ENCODE data around the gene MCEMP1. TPM values are rescaled to one million over a fixed set of nuclear protein-coding genes. Genes with fewer than 3 reads are reported as not detected.
"Not testable (repeated sequence)": the region's sequence is repeated elsewhere in the genome, so short reads cannot be mapped to it uniquely, and the experiment has no call there.

The MCEMP1 gene
- total RNA-seq, 2 experiments from 2014 or later: not detected

DNA sequence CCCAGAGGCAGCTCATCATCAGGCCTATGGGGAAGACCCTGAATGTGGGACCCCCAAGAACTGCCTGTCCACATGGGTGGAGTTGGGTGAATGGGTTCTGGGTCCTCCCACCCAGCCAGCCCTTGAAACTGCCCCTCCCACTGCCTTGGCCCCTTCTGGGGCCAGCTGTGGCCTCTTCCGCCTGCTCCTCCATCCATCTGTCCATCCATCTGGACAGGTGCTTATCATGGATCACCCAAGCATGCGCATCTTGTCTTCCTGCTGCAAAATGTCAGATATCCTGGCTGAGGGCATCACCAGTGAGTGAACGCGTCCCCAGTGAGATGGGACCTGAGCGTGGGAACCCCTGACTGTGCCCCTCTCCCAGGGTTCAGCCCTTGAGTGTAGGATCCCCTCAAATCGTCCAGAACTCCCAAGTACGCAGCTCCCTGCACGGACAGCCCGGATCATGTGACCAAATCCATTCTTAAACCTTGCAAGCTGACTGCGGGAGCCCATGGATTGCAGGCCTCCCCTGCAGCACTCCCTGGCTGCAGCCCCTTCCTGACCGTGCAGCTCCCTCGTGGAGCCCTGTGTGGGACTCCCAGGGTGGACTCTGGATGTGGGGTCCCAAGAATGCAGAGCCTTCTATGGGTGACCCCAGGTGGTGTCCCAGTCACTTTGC, 38.0 kb upstream of the MCEMP1 start:
- H3K9me3 Mint-ChIP-seq (ENCODE audit: low read depth): peaks cover 5% of the 10 kb centered on the region
- ATAC-seq (no peak), DNase-seq (no peak)
- CTCF ChIA-PET: interaction anchor here (1.3 to 2.9 kb wide), 2 partner anchors 9 to 42 kb away, joined by 5 to 13 read pairs; partner anchors contain the start of genes PET100, TRAPPC5 and XAB2
- no peak overlapping the region for H3K27ac Mint-ChIP-seq
- no peaks in the 10 kb centered on the region for H3K27me3 Mint-ChIP-seq
- peaks cover 12% of the 10 kb centered on the region for H3K36me3 Mint-ChIP-seq
- H3K4me1 Mint-ChIP-seq: peaks cover 25% of the 10 kb centered on the region
- no peak overlapping the region for H3K4me3 Mint-ChIP-seq

DNA sequence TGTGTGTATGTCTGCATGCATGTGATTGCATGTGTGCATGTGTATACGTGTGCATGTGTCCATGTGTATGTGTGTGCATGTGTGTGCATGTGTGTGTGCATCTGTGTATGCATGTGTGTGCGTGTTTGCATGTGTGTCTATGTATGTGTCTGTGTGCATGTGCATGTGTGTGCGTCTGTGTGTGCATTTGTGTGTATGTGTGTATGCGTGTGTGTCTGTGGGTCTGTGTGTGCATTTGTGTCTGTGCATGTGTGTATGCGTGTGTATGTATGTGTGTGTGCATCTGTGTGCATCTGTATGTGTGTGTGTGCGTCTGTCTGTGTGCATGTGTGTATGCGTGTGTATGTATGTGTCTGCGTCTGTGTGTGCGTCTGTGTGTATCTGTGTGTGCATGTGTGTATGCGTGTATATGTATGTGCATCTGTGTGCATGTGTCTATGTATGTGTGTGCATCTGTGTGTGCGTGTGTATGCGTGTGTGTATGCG, 37.0 kb upstream of the MCEMP1 start:
- ATAC-seq (no peak), DNase-seq (no peak)
- H3K27me3 Mint-ChIP-seq: no peaks in the 10 kb centered on the region
- peaks cover 5% of the 10 kb centered on the region for H3K9me3 Mint-ChIP-seq (ENCODE audit: low read depth)
- no peak overlapping the region for H3K27ac Mint-ChIP-seq
- peaks cover 25% of the 10 kb centered on the region for H3K4me1 Mint-ChIP-seq
- H3K4me3 Mint-ChIP-seq: peak overlapping the region; percentile 2
- peaks cover 14% of the 10 kb centered on the region for H3K36me3 Mint-ChIP-seq
- CTCF ChIA-PET: no interaction called here

DNA sequence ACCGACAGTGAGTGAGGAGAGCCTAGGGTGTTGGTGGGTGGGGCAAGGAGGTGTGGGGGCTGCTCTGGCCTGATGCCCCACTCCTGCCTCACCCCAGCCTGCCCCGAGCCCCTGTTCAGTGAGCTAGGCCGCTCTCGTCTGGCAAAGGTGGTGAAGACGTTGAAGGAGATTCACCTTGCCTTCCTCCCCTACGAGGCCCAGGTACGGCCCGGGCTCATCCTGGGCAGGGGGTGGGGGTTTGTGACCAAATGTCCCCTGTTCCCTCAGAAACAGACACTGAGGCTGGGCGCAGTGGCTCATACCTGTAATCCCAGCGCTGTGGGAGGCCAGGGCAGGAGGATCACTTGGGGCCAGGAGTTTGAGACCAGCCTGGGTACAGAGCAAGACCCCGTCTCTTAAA, 36.1 kb upstream of the MCEMP1 start:
- DNase-seq: no peak
- Mint-ChIP-seq H3K27ac (no peak overlapping the region), H3K27me3 (no peaks in the 10 kb centered on the region), H3K4me1 (peaks cover 25% of the 10 kb centered on the region), H3K4me3 (no peak overlapping the region), H3K9me3 (ENCODE audit: low read depth) (peaks cover 5% of the 10 kb centered on the region), H3K36me3 (peaks cover 17% of the 10 kb centered on the region)
- no peak for ATAC-seq
- CTCF ChIA-PET: no interaction called here

DNA sequence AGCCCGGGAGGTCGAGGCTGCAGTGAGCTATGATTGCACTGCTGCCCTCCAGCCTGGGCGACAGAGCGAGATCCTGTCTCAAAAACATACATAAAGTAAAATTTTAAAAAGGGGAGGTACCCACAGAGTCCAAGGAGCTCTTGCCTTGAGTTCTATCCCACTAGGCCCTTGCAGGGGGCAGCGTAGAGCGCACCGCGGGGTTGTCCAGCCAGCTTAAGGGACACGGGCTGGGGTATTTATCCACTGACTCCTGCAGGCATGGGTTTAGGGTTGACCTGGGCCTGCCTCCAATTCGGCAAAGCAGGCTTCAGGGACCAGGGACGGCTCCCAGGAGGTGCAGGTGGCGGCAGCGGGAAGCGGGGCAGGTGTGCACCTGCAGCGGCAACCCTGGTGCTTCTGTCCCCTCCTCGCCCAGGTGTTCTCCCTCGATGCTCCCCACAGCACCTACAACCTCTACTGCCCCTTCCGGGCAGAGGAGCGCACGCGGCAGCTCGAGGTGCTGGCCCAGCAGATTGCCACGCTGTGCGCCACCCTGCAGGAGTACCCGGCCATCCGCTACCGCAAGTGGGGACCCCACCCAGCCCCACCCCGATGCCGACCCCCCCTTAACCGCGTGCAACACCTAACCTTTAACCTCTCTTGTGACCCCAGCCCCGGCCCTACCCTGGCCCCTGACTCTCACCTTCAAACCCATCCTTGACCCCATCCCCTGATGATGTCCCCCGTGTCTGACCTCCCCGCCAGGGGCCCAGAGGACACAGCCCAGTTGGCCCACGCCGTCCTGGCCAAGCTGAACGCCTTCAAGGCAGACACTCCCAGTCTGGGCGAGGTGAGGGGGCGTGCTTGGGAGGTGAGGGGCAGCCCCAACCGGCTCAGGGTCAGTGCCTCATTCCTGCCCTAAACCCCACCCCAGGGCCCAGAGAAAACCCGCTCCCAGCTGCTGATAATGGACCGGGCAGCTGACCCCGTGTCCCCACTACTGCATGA, 35.3 kb upstream of the MCEMP1 start:
- Mint-ChIP-seq H3K9me3 (ENCODE audit: low read depth) (peaks cover 5% of the 10 kb centered on the region), H3K27me3 (no peaks in the 10 kb centered on the region), H3K4me1 (peaks cover 18% of the 10 kb centered on the region), H3K4me3 (no peak overlapping the region), H3K27ac (no peak overlapping the region), H3K36me3 (peaks cover 18% of the 10 kb centered on the region)
- DNase-seq: no peak
- no peak for ATAC-seq
- CTCF ChIA-PET: interaction anchor here (1.3 kb wide), 1 partner anchor 11 kb away, joined by 3 read pairs; no protein-coding TSS in a partner anchor

DNA sequence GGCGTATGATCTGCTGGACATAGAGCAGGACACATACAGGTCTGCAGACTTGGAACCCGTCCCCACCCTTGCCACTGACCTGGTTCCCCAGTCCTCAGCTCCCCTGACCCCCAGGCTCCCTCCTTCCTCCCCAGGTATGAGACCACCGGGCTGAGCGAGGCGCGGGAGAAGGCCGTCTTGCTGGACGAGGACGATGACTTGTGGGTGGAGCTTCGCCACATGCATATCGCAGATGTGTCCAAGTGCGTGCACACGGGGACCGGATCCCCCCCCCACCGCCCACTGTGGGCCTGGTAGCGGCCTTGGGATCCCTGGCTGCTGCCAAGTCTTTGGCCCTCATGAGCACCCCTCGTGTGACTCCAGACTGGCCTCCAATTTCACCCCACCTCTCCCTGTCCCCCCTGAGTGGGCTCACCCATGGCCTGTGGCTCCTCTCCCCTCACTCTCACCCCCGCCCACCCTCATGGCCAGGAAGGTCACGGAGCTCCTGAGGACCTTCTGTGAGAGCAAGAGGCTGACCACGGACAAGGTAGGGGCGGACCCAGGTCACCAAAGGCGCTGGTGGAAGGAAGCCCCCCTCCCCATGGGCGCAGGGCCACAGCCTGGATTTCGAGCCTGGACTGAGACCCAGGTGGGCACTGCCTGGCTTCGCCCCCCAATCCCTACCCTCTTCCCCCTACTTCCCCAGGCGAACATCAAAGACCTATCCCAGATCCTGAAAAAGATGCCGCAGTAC, 34.4 kb upstream of the MCEMP1 start:
- Mint-ChIP-seq H3K4me1 (peaks cover 15% of the 10 kb centered on the region), H3K9me3 (ENCODE audit: low read depth) (peaks cover 5% of the 10 kb centered on the region), H3K36me3 (peaks cover 18% of the 10 kb centered on the region), H3K27ac (no peak overlapping the region), H3K4me3 (no peak overlapping the region), H3K27me3 (no peaks in the 10 kb centered on the region)
- DNase-seq (no peak), ATAC-seq (no peak)
- CTCF ChIA-PET: interaction anchor here (1.3 kb wide), 1 partner anchor 10 kb away, joined by 3 read pairs; no protein-coding TSS in a partner anchor

DNA sequence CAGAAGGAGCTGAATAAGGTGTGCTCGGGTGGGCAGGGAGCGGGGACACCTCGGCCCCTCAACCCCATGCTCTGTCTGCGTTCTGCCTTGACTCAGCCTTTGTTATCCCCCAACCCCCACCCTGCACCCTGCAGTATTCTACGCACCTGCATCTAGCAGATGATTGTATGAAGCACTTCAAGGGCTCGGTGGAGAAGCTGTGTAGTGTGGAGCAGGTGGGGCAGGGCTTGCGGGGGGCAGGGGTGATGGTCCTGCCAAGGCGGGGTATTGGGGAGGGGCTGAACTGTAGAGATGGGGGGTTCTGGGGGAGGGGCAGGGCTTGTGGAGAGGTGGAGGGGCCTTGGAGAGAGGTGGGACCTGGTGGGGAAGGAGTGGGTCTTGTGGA, 33.9 kb upstream of the MCEMP1 start:
- CTCF ChIA-PET: interaction anchor here (1.3 kb wide), 1 partner anchor 10 kb away, joined by 3 read pairs; no protein-coding TSS in a partner anchor

DNA sequence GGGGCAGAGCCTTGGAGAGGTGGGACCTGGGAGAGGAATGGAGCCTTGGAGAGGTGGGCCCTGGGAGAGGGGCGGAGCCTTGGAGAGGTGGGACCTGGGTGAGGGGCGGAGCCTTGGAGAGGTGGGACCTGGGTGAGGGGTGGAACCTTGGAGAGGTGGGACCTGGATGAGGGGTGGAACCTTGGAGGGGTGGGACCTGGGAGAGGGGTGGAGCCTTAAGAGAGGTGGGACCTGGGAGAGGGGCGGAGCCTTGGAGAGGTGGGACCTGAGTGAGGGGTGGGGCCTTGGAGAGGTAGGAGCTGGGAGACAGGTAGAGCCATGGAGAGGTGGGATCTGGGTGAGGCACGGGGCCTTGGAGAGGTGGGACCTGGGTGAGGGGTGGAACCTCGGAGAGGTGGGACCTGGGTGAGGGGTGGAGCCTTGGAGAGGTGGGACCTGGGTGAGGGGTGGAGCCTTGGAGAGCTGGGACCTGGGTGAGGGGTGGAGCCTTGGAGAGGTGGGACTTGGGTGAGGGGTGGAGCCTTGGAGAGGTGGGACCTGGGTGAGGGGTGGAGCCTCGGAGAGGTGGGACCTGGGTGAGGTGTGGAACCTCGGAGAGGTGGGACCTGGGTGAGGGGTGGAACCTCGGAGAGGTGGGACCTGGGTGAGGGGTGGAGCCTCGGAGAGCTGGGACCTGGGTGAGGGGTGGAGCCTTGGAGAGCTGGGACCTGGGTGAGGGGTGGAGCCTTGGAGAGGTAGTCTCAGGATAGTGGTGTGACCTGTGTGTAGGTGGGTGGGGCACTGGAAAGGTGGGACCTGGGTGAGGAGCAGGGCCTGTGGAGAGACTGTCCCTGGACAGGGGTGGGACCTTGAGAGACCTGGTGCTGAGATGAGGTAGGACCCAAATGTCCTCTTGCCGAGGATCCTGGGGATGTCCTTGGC, 33.0 kb upstream of the MCEMP1 start:
- H3K4me1 Mint-ChIP-seq; H3K27ac Mint-ChIP-seq; ATAC-seq; H3K27me3 Mint-ChIP-seq; H3K4me3 Mint-ChIP-seq; H3K9me3 Mint-ChIP-seq (ENCODE audit: low read depth); CTCF ChIA-PET: not testable (repeated sequence)
- H3K36me3 Mint-ChIP-seq: peaks cover 20% of the 10 kb centered on the region
- DNase-seq: peak; percentile 55

More for the DNA sequence above, 33.9 kb upstream of the MCEMP1 start:
- Mint-ChIP-seq H3K27me3 (no peaks in the 10 kb centered on the region), H3K4me3 (no peak overlapping the region), H3K27ac (no peak overlapping the region), H3K9me3 (ENCODE audit: low read depth) (peaks cover 5% of the 10 kb centered on the region), H3K36me3 (peaks cover 20% of the 10 kb centered on the region), H3K4me1 (peaks cover 10% of the 10 kb centered on the region)
- DNase-seq: no peak
- ATAC-seq: no peak

DNA sequence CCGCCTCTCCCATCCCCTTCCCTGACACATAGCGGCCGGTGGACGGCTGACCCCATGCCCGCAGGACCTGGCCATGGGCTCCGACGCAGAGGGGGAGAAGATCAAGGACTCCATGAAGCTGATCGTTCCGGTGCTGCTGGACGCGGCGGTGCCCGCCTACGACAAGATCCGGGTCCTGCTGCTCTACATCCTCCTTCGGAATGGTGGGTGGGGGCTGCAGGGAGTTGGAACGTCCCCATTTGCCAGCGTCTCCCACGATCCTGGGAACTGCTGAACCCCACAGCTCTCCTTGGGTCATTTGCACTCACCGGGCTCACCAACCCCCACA, 32.4 kb upstream of the MCEMP1 start:
- no peak for ATAC-seq
- Mint-ChIP-seq H3K36me3 (peaks cover 18% of the 10 kb centered on the region), H3K27ac (no peak overlapping the region), H3K4me3 (no peak overlapping the region), H3K27me3 (no peaks in the 10 kb centered on the region), H3K9me3 (ENCODE audit: low read depth) (peaks cover 5% of the 10 kb centered on the region), H3K4me1 (peaks cover 7% of the 10 kb centered on the region)
- no peak for DNase-seq
- CTCF ChIA-PET: no interaction called here

DNA sequence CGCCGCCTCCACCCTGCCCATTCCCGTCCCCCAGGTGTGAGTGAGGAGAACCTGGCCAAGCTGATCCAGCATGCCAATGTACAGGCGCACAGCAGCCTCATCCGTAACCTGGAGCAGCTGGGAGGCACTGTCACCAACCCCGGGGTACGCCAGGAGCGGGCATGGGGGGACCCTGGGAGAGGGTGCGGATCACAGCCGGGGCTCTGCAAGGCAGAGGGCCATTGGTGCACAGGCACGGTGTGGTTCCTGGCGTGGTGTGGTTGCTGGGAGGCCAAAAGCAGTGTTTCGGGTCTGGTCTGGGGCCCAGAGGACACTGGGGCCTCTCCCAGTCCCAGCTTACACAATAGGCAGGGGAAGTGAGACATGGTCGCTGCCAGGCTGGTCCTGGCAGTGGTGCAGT, 31.7 kb upstream of the MCEMP1 start:
- DNase-seq (no peak), ATAC-seq (no peak)
- no peak overlapping the region for H3K4me3 Mint-ChIP-seq
- peaks cover 11% of the 10 kb centered on the region for H3K36me3 Mint-ChIP-seq
- peaks cover under 1% of the 10 kb centered on the region for H3K4me1 Mint-ChIP-seq
- peaks cover under 1% of the 10 kb centered on the region for H3K9me3 Mint-ChIP-seq (ENCODE audit: low read depth)
- CTCF ChIA-PET: no interaction called here
- H3K27me3 Mint-ChIP-seq: no peaks in the 10 kb centered on the region
- H3K27ac Mint-ChIP-seq: no peak overlapping the region

DNA sequence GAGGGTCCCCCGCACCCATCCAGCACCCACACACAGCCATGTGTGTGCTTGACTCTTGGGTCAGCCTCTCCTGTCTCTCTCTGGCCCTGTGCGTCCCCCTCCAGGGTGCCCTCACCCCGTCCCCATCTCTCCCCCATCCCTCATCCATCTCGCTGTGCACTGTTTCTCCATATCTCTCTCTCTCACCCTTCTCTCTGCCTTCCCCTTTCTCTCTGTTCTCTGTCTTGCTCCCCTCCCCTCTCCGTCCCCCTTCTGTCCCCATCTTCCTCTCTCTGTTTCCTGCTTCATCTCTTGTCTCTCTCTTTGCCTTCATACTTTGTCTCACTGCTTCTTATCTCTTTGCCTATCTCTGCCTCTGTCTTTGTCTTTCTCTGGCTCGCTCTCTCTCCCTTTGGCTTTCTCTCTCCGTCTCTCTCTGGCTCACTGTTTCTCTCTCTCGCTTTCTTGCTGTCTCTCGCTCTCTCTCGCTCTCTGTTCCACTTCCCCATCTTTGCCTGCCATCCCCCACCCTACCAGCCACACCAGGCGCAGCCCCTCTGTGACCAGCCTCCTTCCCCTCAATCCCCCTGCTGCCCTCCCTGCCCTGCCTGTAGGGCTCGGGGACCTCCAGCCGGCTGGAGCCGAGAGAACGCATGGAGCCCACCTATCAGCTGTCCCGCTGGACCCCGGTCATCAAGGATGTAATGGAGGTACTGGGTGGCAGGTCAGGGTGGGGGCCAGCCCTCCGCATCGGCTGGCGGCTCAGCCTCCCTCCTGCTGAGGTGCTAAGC, 31.0 kb upstream of the MCEMP1 start:
- no peaks in the 10 kb centered on the region for H3K9me3 Mint-ChIP-seq (ENCODE audit: low read depth)
- DNase-seq (no peak), ATAC-seq (no peak)
- H3K27ac Mint-ChIP-seq: peak overlapping the region; percentile 45
- H3K4me3 Mint-ChIP-seq: no peak overlapping the region
- no peaks in the 10 kb centered on the region for H3K4me1 Mint-ChIP-seq
- CTCF ChIA-PET: no interaction called here
- H3K36me3 Mint-ChIP-seq: peaks cover 8% of the 10 kb centered on the region
- peaks cover under 1% of the 10 kb centered on the region for H3K27me3 Mint-ChIP-seq

DNA sequence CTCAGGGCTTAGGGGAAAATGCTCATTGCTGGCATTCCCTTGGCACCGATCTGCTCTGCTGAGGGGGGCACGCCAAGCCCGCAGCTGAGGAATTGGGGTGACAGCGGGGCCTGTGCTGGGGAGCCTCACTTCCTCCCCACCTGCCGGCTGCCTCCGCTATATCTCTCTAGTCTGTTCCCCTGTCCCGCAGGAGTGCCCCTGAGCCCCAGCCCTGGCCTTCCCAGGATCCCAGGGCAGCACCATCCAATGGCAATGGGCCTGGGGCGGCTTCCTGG, 30.5 kb upstream of the MCEMP1 start:
- DNase-seq (no peak), ATAC-seq (no peak)
- no peak overlapping the region for H3K4me3 Mint-ChIP-seq
- CTCF ChIA-PET: no interaction called here
- peaks cover 2% of the 10 kb centered on the region for H3K27me3 Mint-ChIP-seq
- no peak overlapping the region for H3K27ac Mint-ChIP-seq
- no peaks in the 10 kb centered on the region for H3K4me1 Mint-ChIP-seq
- H3K9me3 Mint-ChIP-seq (ENCODE audit: low read depth): no peaks in the 10 kb centered on the region
- H3K36me3 Mint-ChIP-seq: peaks cover 8% of the 10 kb centered on the region

DNA sequence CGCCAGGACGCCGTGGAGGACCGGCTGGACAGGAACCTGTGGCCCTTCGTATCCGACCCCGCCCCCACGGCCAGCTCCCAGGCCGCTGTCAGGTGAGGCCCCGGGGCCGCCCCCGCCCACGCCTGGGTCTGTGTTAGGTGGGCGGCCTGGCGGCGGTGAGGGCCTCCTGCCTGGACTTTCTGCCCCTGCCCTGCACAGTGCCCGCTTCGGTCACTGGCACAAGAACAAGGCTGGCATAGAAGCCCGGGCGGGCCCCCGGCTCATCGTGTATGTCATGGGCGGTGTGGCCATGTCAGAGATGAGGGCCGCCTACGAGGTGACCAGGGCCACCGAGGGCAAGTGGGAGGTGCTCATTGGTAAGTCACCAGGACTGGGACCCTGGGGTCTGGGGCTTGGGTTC, 29.7 kb upstream of the MCEMP1 start:
- Mint-ChIP-seq H3K36me3 (peaks cover 8% of the 10 kb centered on the region), H3K4me1 (peaks cover 3% of the 10 kb centered on the region), H3K27ac (no peak overlapping the region), H3K9me3 (ENCODE audit: low read depth) (no peaks in the 10 kb centered on the region), H3K4me3 (no peak overlapping the region), H3K27me3 (peaks cover 2% of the 10 kb centered on the region)
- no peak for DNase-seq
- CTCF ChIA-PET: no interaction called here
- no peak for ATAC-seq
